A673 (cell line): Measurements from ENCODE around the gene SYVN1. TPM values are rescaled to one million over a fixed set of nuclear protein-coding genes. Genes with fewer than 3 reads are reported as not detected.
"Not testable (repeated sequence)": the region's sequence is repeated elsewhere in the genome, so short reads cannot be mapped to it uniquely, and the experiment has no call there.

Experiments
- BruUV-seq: library from RNA; stranded (reverse); fragments of 400-500 nt; replicated peaks from 2 replicates; lab custom pipeline; 2021; lab: Mats Ljungman, UMichigan
- CTCF ChIA-PET: fragments of 300-600 bp; sonication (Branson Sonifier 250); formaldehyde crosslinking; loops from one replicate; lab custom pipeline; 2022; ENCODE audit warnings: antibody characterized with exemption; lab: Charles Lee
- POLR2A ChIA-PET: fragments of 300-600 bp; sonication (Branson Sonifier 250); formaldehyde crosslinking; loops from one replicate; lab custom pipeline; 2022; ENCODE audit warnings: antibody characterized with exemption; ENCODE audit not compliant: low non-redundant PET; lab: Charles Lee
- DNase-seq: peaks from one replicate; pipeline ENCODE4 v3.0.0-alpha.2; 2015; ENCODE audit warnings: low spot score
- H3K27ac ChIP-seq: fragments of 200-600 bp; sonication (generic); 2 replicates; pipeline ENCODE4 v1.5.1; 2016; ENCODE audit warnings: mixed run types, low read depth, mild to moderate bottlenecking, mixed read lengths, antibody characterized with exemption, low read length; ENCODE audit not compliant: poor library complexity, severe bottlenecking
- H3K27me3 ChIP-seq: fragments of 200-600 bp; sonication (generic); replicated peaks from 2 replicates; pipeline ENCODE4 v1.6.1; 2017; ENCODE audit warnings: mixed run types, low read depth, mild to moderate bottlenecking, mixed read lengths, antibody characterized with exemption, low read length; ENCODE audit not compliant: insufficient read depth, poor library complexity
- H3K36me3 ChIP-seq: fragments of 200-600 bp; sonication (generic); 2 replicates; pipeline ENCODE4 v1.6.1; 2016; ENCODE audit warnings: mixed run types, mild to moderate bottlenecking, mixed read lengths, antibody characterized with exemption, low read length; ENCODE audit not compliant: insufficient read depth, poor library complexity, severe bottlenecking
- H3K4me1 ChIP-seq: fragments of 200-600 bp; sonication (generic); 2 replicates; pipeline ENCODE4 v1.6.1; 2017; ENCODE audit warnings: mixed run types, mild to moderate bottlenecking, mixed read lengths, antibody characterized with exemption, low read length; ENCODE audit not compliant: insufficient read depth, poor library complexity, severe bottlenecking
- H3K4me3 ChIP-seq: fragments of 200-600 bp; sonication (generic); 2 replicates; pipeline ENCODE4 v1.5.1; 2016; ENCODE audit warnings: low read depth, mixed run types, mild to moderate bottlenecking, mixed read lengths, low read length; ENCODE audit not compliant: poor library complexity, severe bottlenecking
- H3K9me3 ChIP-seq: fragments of 200-600 bp; sonication (generic); 2 replicates; pipeline ENCODE4 v1.6.1; 2016; ENCODE audit warnings: mixed run types, low read depth, mild to moderate bottlenecking, mixed read lengths, antibody characterized with exemption, low read length; ENCODE audit not compliant: poor library complexity, severe bottlenecking
- EZH2 ChIP-seq: fragments of 200-600 bp; sonication (generic); IDR thresholded peaks from 2 replicates; pipeline ENCODE4 v1.6.1; 2017; ENCODE audit warnings: borderline replicate concordance, low read depth, mild to moderate bottlenecking, mixed read lengths, antibody characterized with exemption, low read length; ENCODE audit not compliant: poor library complexity, severe bottlenecking
- intact Hi-C: fragments of 100-400 bp; cut with micrococcal nuclease; formaldehyde crosslinking; loops from one replicate; pipeline ENCODE4 v1.10.0; 2022; ENCODE audit not compliant: unreplicated experiment
- total RNA-seq: library from RNA; stranded (reverse); gene quantifications from 2 replicates; pipeline ENCODE4 v1.2.3, GENCODE V29; 2021
- TF ChIP-seq, protein P1 (sequence below): fragments of 300-800, 200-600 bp; sonication (generic); conservative IDR thresholded peaks from 2 replicates; pipeline ENCODE4 v1.5.1; 2017; ENCODE audit warnings: low read depth, mild to moderate bottlenecking, antibody characterized with exemption, low read length, moderate library complexity, mixed read lengths

SYVN1 gene
- total RNA-seq, 1 experiment from 2014 or later, result 48.5 TPM

DNA sequence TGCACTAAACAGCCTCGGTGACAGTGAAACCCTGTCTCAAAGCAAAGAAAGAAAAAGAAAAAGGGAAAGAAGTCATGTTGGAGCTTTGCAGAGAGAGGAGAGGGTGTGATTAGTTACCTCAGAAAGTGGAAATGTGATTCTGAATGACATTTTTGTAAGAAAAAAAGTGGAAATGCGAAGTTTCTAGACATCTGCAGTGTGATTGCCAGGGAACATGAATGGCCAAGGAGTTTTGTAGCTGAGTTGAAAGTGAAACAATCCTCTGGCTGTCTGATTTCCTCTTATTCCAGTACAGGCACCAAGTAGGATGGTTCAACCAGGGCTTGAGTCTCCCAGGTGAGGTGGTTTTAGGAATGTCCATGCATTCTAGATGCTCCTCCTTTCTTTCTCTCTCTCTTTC lies 17.8 kb upstream of the SYVN1 start:
- no TSS peak for BruUV-seq
- DNase-seq, result no peak
- no peak for TF ChIP-seq EZH2
- TF ChIP-seq, protein P1, sequence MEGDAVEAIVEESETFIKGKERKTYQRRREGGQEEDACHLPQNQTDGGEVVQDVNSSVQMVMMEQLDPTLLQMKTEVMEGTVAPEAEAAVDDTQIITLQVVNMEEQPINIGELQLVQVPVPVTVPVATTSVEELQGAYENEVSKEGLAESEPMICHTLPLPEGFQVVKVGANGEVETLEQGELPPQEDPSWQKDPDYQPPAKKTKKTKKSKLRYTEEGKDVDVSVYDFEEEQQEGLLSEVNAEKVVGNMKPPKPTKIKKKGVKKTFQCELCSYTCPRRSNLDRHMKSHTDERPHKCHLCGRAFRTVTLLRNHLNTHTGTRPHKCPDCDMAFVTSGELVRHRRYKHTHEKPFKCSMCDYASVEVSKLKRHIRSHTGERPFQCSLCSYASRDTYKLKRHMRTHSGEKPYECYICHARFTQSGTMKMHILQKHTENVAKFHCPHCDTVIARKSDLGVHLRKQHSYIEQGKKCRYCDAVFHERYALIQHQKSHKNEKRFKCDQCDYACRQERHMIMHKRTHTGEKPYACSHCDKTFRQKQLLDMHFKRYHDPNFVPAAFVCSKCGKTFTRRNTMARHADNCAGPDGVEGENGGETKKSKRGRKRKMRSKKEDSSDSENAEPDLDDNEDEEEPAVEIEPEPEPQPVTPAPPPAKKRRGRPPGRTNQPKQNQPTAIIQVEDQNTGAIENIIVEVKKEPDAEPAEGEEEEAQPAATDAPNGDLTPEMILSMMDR, result no peak
- no peak overlapping the region for H3K4me3 ChIP-seq
- ChIA-PET CTCF (no interaction called here), POLR2A (no interaction called here)
- H3K4me1 ChIP-seq, result no peaks in the 10 kb centered on the region
- peaks cover 4% of the 10 kb centered on the region for H3K9me3 ChIP-seq
- H3K27me3 ChIP-seq, result no peaks in the 10 kb centered on the region
- no peaks in the 10 kb centered on the region for H3K36me3 ChIP-seq
- intact Hi-C loops, result no loop called here
- H3K27ac ChIP-seq, result no peak overlapping the region

DNA sequence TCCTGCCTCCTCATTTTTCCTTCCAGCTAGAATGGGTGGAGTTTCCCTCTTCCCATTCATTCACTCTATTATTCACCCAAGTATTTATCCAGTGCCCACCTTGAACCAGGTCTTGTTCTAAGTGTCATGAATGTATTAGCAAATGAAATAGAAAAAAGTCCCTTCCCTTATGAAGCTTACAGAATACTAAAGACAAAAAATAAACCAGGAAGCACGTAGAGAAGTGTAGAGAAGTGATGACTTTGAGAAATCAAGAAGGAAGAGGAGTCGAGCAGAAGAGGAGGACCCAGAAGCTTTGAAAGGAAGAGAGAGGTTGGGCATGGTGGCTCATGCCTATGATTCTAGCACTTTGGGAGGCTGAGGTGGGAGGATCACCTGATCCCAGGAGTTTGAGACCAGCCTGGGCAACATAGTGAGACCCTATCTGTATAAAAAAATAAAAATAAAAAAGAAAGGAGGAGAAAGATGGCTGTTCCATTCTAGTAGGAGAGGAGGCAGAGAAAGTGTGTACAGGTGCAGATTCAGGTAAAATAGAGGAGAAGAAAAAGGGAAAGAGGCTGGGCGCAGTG lies 17.1 kb upstream of the SYVN1 start:
- DNase-seq, result no peak
- Histone ChIP-seq H3K36me3 (no peaks in the 10 kb centered on the region), H3K4me3 (no peak overlapping the region), H3K9me3 (peaks cover 5% of the 10 kb centered on the region), H3K27ac (no peak overlapping the region), H3K4me1 (no peaks in the 10 kb centered on the region), H3K27me3 (no peaks in the 10 kb centered on the region)
- no peak for TF ChIP-seq EZH2
- TF ChIP-seq, protein P1, result no peak
- CTCF ChIA-PET, result no interaction called here
- POLR2A ChIA-PET, result no interaction called here
- intact Hi-C loops, result no loop called here
- BruUV-seq, result no TSS peak

DNA sequence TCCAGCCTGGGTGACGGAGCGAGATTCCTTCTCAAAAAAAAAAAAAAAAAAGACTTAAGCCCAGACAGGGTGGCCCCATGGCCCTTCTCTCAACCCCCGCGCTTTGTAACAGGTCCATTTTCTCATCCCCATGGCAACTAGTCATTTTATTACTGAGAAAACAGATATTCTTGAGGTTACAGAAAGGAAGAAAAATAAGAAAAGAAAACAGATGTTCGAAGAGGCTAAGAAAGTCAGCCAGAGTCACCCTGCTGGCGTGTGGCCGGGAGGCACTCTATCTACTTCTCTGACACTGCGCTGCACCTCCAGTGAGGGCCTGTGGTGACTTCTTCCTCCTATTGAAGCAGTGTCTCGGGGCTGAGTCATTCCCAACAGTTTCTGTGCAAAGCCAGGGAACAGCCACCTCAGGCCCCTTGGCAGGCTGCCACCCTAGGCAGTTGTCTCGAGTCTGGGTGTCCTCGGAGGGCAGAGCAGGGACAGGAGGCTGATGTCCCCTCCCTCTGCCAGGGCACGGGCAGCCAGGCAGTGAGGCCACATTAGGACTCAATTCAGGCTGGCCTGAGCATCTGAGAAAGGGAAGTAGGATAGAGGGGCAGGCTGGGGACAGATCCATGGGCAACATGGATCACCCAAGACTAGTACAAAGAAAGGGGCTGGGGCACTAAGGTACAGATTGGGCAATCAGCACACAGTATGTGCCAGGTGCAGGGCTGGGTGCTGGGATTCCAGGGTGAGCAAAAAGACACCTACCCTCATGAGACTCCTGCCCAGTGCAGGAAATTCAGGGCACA lies 16.4 kb upstream of the SYVN1 start:
- Histone ChIP-seq H3K27ac (no peak overlapping the region), H3K36me3 (no peaks in the 10 kb centered on the region), H3K9me3 (peaks cover 5% of the 10 kb centered on the region), H3K4me3 (no peak overlapping the region), H3K27me3 (no peaks in the 10 kb centered on the region), H3K4me1 (no peaks in the 10 kb centered on the region)
- ChIA-PET POLR2A (no interaction called here), CTCF (no interaction called here)
- intact Hi-C loops, result no loop called here
- no TSS peak for BruUV-seq
- TF ChIP-seq, protein P1, result no peak
- TF ChIP-seq EZH2, result no peak
- DNase-seq, result peak; percentile 80

DNA sequence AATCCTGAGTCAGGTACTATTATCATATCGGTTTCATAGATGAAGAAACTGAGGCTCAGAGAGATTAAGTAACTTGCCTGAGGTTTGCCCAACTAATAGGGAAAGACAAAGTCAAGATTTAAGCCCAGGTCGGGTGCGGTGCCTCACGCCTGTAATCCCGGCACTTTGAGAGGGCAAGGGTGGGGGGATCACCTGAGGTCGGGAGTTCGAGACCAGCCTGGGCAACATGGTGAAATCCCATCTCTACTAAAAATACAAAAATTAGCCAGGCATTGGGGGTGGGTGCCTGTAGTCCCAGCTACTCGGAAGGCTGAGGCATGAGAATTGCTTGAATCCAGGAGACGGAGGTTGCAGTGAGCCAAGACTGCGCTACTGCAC lies 15.8 kb upstream of the SYVN1 start:
- H3K9me3 ChIP-seq, H3K27me3 ChIP-seq, H3K4me1 ChIP-seq, H3K27ac ChIP-seq, H3K36me3 ChIP-seq, H3K4me3 ChIP-seq, intact Hi-C loops, CTCF ChIA-PET, DNase-seq, BruUV-seq, POLR2A ChIA-PET: not testable (repeated sequence)
